Kidney capillary endothelial cell (primary cell): ENCODE measurements around the gene CCL16.

Experiments
- DNase-seq: peaks from one replicate; pipeline ENCODE4 v3.0.0-alpha.2; 2018; ENCODE audit warnings: low spot score

CCL16 gene

GRCh38 chr17:35934760-35935159 lies 46.5 kb downstream of the CCL16 start:
- no peak for DNase-seq

GRCh38 chr17:35932586-35932985 lies 48.7 kb downstream of the CCL16 start:
- DNase-seq, result no peak

GRCh38 chr17:35931794-35932425 lies 49.4 kb downstream of the CCL16 start:
- no peak for DNase-seq

- peak; percentile 10 for DNase-seq
These were observed 50.9 kb downstream of the CCL16 start, which contains the start of gene RDM1 for GRCh38 chr17:35930211-35931065. TSS of gene RDM1 (minus strand) at chr17:35930773. CDS start at chr17:35930727, 46 bp downstream.

GRCh38 chr17:35927714-35928113 lies 53.6 kb downstream of the CCL16 start:
- no peak for DNase-seq
